Measurements from ENCODE around the gene FAM8A1.

Gene FAM8A1

GRCh38 chr6:17602888-17603287 is 2.8 kb downstream of the FAM8A1 start:
- no peak for DNase-seq

- no peak for DNase-seq
Observed at GRCh38 chr6:17606606-17607005, 6.5 kb downstream of the FAM8A1 start.

GRCh38 chr6:17610835-17611234 is 10.7 kb downstream of the FAM8A1 start:
- no peak for DNase-seq

- no peak for DNase-seq
Observed at GRCh38 chr6:17612048-17612447, 11.9 kb downstream of the FAM8A1 start.

- no peak for DNase-seq
Observed at GRCh38 chr6:17615794-17616193, 15.7 kb downstream of the FAM8A1 start.

GRCh38 chr6:17621003-17621402 is 20.9 kb downstream of the FAM8A1 start:
- no peak for DNase-seq

- DNase-seq, result no peak
Observed at GRCh38 chr6:17622144-17622543, 22.0 kb downstream of the FAM8A1 start.

- DNase-seq, result no peak
Observed at GRCh38 chr6:17624396-17624795, 24.3 kb downstream of the FAM8A1 start.

GRCh38 chr6:17628873-17629272 is 28.8 kb downstream of the FAM8A1 start:
- DNase-seq, result no peak

GRCh38 chr6:17629824-17630510 is 29.9 kb downstream of the FAM8A1 start:
- DNase-seq, result no peak

- no peak for DNase-seq
Observed at GRCh38 chr6:17630511-17631073, 30.5 kb downstream of the FAM8A1 start.

- no peak for DNase-seq
Observed at GRCh38 chr6:17632934-17633333, 32.8 kb downstream of the FAM8A1 start.

- DNase-seq, result no peak
Observed at GRCh38 chr6:17633465-17634188, 33.5 kb downstream of the FAM8A1 start.

- DNase-seq, result no peak
Observed at GRCh38 chr6:17635568-17635967, 35.5 kb downstream of the FAM8A1 start.

- DNase-seq, result no peak
Observed at GRCh38 chr6:17638212-17638715, 38.2 kb downstream of the FAM8A1 start.

- DNase-seq, result no peak
Observed at GRCh38 chr6:17640477-17640917, 40.4 kb downstream of the FAM8A1 start.

GRCh38 chr6:17648745-17649144 is 48.6 kb downstream of the FAM8A1 start:
- no peak for DNase-seq

GRCh38 chr6:17650656-17651309 is 50.7 kb downstream of the FAM8A1 start:
- no peak for DNase-seq

- DNase-seq, result no peak
Observed at GRCh38 chr6:17653198-17653882, 53.2 kb downstream of the FAM8A1 start.

GRCh38 chr6:17656092-17656491 is 56.0 kb downstream of the FAM8A1 start:
- DNase-seq, result peak; percentile 23

- DNase-seq, result no peak
Observed at GRCh38 chr6:17656644-17657043, 56.5 kb downstream of the FAM8A1 start.
